ENCODE measurements around the gene CD68. TPM values are rescaled to one million over a fixed set of nuclear protein-coding genes. Genes with fewer than 3 reads are reported as not detected.

CD68 gene
- total RNA-seq, 2 donors from 2014 or later, result 70.8 to 133 TPM

DNA sequence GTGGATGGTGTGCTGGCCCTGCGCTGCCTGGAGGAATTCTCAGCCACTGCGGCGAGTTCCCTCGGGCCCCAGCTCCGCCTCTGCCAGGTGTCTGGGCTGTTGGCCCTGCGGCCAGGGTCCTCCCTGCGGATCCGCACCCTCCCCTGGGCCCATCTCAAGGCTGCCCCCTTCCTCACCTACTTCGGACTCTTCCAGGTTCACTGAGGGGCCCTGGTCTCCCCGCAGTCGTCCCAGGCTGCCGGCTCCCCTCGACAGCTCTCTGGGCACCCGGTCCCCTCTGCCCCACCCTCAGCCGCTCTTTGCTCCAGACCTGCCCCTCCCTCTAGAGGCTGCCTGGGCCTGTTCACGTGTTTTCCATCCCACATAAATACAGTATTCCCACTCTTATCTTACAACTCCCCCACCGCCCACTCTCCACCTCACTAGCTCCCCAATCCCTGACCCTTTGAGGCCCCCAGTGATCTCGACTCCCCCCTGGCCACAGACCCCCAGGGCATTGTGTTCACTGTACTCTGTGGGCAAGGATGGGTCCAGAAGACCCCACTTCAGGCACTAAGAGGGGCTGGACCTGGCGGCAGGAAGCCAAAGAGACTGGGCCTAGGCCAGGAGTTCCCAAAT lies 22.2 kb upstream of the CD68 start:
- ATAC-seq (ENCODE audit: insufficient number of reproducible peaks, low FRiP score, low read depth) (no peak), DNase-seq (ENCODE audit: low spot score) (no peak)
- peak overlapping the region; percentile 91 to 95 for H3K27ac ChIP-seq
- H3K4me1 ChIP-seq (ENCODE audit: control insufficient read depth in 1 of 2, low read depth in 2 of 2), result peaks cover 28 to 40% of the 10 kb centered on the region in 2 donors
- H3K36me3 ChIP-seq, result no peaks in the 10 kb centered on the region
- H3K9me3 ChIP-seq, result no peaks in the 10 kb centered on the region
- TF ChIP-seq, protein P1, sequence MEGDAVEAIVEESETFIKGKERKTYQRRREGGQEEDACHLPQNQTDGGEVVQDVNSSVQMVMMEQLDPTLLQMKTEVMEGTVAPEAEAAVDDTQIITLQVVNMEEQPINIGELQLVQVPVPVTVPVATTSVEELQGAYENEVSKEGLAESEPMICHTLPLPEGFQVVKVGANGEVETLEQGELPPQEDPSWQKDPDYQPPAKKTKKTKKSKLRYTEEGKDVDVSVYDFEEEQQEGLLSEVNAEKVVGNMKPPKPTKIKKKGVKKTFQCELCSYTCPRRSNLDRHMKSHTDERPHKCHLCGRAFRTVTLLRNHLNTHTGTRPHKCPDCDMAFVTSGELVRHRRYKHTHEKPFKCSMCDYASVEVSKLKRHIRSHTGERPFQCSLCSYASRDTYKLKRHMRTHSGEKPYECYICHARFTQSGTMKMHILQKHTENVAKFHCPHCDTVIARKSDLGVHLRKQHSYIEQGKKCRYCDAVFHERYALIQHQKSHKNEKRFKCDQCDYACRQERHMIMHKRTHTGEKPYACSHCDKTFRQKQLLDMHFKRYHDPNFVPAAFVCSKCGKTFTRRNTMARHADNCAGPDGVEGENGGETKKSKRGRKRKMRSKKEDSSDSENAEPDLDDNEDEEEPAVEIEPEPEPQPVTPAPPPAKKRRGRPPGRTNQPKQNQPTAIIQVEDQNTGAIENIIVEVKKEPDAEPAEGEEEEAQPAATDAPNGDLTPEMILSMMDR (IDR thresholded peaks at IDR 0.05), result no peak
- H3K27me3 ChIP-seq (replicated peaks; ENCODE audit: insufficient read depth), result no peaks in the 10 kb centered on the region
- peak overlapping the region; percentile 97 for H3K4me3 ChIP-seq

DNA sequence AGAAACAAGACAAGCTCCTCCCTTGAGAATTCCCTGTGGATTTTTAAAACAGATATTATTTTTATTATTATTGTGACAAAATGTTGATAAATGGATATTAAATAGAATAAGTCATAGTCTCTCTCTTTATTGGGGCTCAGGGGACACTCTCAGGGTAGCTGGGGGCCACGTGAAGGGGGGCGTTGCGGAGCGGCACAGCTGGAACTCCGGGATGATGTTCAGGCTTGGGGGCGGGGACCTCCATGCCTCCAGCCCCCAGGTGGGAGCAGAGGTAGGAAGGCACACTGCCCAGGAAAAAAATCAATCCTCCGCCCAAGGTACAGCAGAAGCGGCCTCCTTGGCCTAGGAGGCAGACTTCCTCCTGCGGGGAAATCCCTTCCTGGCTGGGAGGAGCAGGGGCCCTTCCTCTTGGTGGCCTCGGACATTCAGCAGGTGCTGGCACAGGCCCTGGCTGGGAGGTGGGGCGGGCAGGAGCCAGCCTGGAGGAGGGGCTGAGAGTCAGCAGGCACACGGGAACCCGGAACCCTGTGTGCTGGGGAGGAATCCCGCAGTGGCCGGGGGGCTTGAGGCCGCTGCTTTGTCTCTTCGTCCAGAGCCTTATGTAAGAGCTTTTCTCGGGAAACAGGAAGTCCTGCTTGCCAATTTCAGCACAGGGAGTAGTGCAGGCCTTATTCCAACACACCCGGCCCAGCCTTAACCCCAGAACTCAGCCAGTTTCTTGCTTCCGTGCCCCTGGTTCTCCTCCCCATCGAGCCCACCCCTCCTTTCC lies 21.5 kb upstream of the CD68 start:
- Histone ChIP-seq H3K4me3 (peak overlapping the region; percentile 97), H3K36me3 (no peaks in the 10 kb centered on the region), H3K4me1 (ENCODE audit: control insufficient read depth in 1 of 2, low read depth in 2 of 2) (peaks cover 34 to 47% of the 10 kb centered on the region in 2 donors), H3K27ac (peak overlapping the region; percentile 91 to 95), H3K27me3 (replicated peaks; ENCODE audit: insufficient read depth) (no peaks in the 10 kb centered on the region), H3K9me3 (no peaks in the 10 kb centered on the region)
- ATAC-seq (ENCODE audit: insufficient number of reproducible peaks, low FRiP score, low read depth), result peak; percentile 67
- no peak for DNase-seq (ENCODE audit: low spot score)
- TF ChIP-seq, protein P1 (IDR thresholded peaks at IDR 0.05), result no peak

DNA sequence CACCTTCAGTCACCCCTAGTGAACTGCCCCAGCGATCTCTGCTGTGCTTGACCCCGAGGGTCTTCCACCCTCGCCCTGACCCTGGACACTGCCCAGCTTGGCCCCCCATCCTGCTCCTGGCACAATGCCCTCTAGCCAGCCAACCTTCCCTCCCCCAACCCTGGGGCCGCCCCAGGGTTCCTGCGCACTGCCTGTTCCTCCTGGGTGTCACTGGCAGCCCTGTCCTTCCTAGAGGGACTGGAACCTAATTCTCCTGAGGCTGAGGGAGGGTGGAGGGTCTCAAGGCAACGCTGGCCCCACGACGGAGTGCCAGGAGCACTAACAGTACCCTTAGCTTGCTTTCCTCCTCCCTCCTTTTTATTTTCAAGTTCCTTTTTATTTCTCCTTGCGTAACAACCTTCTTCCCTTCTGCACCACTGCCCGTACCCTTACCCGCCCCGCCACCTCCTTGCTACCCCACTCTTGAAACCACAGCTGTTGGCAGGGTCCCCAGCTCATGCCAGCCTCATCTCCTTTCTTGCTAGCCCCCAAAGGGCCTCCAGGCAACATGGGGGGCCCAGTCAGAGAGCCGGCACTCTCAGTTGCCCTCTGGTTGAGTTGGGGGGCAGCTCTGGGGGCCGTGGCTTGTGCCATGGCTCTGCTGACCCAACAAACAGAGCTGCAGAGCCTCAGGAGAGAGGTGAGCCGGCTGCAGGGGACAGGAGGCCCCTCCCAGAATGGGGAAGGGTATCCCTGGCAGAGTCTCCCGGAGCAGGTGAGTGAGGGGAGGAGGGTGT lies 20.7 kb upstream of the CD68 start, which contains the start of gene TNFSF13:
Gene TNFSF13, plus strand, starts transcription at position 207 of the 776 bp plus-strand sequence. Its CDS starts 290 bp downstream, at position 497.
- no peaks in the 10 kb centered on the region for H3K27me3 ChIP-seq (replicated peaks; ENCODE audit: insufficient read depth)
- H3K27ac ChIP-seq, result peak within 1 kb of the TSS; percentile 91 to 95
- no peaks in the 10 kb centered on the region for H3K36me3 ChIP-seq
- DNase-seq (ENCODE audit: low spot score) (no peak), ATAC-seq (ENCODE audit: insufficient number of reproducible peaks, low FRiP score, low read depth) (no peak)
- H3K4me1 ChIP-seq (ENCODE audit: control insufficient read depth in 1 of 2, low read depth in 2 of 2), result peaks cover 36 to 54% of the 10 kb centered on the region in 2 donors
- no peaks in the 10 kb centered on the region for H3K9me3 ChIP-seq
- peak within 1 kb of the TSS; percentile 97 for H3K4me3 ChIP-seq
- TF ChIP-seq, protein P1 (IDR thresholded peaks at IDR 0.05), result no peak

DNA sequence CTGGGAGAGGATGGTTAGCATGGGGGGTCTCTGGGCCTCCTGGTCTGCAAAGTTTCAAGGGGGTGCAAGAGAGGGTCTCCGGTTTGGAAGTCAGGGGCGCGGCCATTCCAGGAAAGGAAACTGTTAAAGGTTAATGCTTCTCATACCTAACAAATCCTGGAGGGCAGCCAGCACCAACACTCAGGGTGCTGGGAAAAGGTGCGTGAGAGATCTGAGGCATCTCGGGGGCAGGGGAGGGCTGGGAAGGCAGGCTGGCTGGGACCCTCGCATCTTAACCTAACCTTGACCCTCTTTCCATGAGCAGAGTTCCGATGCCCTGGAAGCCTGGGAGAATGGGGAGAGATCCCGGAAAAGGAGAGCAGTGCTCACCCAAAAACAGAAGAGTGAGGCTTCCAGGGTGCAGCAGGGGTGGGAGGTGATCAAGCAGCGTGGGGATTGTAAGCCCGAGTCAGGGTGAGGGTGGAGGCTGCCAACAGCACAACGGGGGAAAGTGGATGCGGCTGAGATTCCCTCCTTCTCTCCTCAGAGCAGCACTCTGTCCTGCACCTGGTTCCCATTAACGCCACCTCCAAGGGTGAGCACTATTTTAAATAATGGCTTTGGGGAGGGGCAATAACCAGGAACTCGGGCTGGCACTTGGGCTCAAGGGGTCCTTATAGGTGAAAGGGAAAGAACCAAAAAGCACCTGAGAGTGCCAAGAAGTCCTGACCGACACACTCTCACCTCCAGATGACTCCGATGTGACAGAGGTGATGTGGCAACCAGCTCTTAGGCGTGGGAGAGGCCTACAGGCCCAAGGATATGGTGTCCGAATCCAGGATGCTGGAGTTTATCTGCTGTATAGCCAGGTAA lies 19.9 kb upstream of the CD68 start:
- Histone ChIP-seq H3K4me3 (peak overlapping the region; percentile 97), H3K36me3 (peaks cover 2% of the 10 kb centered on the region), H3K9me3 (no peaks in the 10 kb centered on the region), H3K27me3 (replicated peaks; ENCODE audit: insufficient read depth) (no peaks in the 10 kb centered on the region), H3K27ac (peak overlapping the region; percentile 91 to 95), H3K4me1 (ENCODE audit: control insufficient read depth in 1 of 2, low read depth in 2 of 2) (peaks cover 36 to 61% of the 10 kb centered on the region in 2 donors)
- DNase-seq (ENCODE audit: low spot score) (no peak), ATAC-seq (ENCODE audit: insufficient number of reproducible peaks, low FRiP score, low read depth) (no peak)
- TF ChIP-seq, protein P1 (IDR thresholded peaks at IDR 0.05), result no peak

Measured in thoracic aorta (tissue), 2 donors.